GM15510 (cell line): ENCODE results near the gene UBE2R2.

Source experiments
- POLR2A ChIP-seq: IDR thresholded peaks from 3 replicates; pipeline ENCODE4 v1.6.1; 2011; ENCODE audit warnings: borderline replicate concordance; ENCODE audit not compliant: insufficient read length; ENCODE audit errors: extremely low read depth

UBE2R2 gene

DNA sequence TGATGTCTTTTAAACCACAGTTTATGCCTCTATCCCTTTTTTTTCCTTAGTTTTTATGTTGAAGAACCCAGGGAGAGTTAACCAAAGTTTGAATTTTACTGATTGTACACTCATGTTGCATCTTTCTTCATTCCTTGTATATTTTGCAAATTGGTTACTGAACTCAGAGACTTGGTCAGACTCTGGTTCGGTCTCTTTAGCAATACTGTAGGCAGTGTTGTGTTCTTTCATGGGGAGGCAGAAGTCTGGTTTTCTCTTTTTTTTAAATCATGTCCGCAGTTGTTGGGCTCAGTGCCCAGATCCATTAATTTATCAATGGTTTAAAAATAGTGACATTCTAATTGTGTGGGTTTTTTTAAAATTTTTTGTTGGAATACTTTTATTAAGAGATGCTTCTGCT lies 23.4 kb downstream of the UBE2R2 start:
- TF ChIP-seq POLR2A: no peak

DNA sequence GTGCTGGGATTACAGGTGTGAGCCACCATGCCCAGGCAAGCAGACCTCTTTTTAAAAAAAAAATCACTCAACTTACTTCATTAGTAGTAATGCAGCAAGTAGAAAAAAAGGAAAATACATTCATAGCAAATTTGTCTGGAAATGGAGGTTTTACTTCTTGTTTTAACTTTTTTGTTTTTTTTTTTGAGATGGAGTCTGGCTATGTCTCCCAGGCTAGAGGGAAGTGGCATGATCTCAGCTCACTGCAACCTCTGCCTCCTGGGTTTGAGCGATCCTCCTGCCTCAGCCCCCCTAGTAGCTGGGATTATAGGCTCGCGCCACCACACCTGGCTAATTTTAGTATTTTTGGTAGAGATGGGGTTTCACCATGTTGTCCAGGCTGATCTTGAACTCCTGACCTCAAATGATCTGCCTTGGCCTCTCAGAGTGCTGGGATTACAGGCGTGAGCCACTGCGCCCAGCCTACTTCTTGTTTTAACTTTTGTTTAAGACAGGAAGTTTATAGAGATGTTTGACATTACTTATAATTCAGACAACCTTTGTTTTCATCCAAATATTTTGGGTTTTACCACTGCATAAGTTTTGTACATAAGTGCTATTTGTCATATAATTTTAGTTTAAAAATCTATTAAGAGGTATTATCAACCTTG lies 26.5 kb downstream of the UBE2R2 start:
- TF ChIP-seq POLR2A: no peak

DNA sequence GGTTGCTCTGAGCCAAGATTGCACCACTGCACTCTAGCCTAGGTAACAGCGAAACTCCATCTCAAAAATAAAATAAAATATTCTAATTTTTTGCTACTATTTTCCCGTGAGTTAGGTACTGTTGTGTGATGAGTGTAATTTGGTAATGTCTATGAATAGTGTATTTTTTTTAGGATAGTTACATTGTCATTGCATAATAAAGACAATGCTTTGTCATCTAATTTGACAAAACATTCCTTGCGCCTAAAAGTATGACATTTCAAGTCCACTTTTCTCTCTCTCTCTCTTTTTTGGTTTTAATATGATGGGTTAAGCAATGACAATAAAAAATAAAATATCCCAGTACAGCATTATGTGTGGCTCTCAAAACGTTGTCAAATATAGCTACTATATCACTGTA lies 29.3 kb downstream of the UBE2R2 start:
- no peak for TF ChIP-seq POLR2A

DNA sequence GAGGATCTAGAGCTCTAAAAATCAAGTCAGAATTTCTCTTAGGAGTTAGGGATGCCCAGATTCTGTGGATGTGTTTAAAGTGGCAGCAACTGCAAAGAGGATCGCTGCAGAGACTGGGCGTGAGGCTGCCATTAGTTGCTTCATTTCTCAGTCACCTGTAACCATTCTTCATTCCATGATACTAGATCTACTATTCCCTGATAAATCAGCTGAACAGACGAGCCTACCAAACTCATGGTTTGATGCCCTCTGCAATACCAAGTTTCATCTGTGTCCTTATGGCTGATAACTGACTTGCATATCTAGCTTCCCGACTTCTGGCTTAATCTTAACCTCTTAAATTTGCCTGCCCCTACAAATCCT lies 33.3 kb downstream of the UBE2R2 start:
- TF ChIP-seq POLR2A: no peak

DNA sequence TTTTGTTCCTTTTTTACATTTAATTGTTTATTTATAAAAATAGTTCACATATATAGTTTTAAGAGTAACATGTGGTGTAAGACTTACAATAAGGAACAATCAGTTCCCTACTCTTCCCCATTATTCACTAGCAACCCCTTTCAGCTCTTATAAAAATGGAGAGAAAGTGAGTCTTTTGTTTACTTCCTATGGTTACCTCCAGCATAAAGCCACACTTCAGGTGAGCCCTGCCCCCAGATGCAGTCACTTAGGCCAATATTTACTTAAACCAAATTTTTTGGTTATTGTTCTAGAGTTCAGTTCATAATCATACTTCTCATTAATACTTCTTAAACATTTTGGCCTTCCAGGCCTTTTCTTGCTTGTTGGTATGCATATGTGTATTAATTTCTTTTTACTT lies 33.7 kb downstream of the UBE2R2 start:
- no peak for TF ChIP-seq POLR2A

DNA sequence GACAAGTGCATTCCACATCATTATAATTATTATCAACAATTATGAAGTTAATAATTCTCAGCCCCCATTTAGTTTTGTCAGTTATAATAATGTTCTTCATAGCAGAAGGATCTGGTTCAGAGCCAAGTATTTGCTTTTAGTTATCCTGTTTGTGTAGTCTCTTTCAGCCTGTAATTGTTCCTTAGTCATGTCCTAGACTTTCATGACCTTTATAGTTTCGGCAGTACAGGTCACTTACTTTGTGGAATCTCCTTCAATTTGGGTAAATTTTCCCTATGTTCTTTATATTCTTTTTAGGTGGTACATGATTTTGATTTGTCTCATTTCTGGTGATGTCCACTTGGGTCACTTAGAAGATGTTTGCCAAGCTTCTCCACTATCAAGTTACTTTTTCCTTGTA lies 34.3 kb downstream of the UBE2R2 start:
- no peak for TF ChIP-seq POLR2A

DNA sequence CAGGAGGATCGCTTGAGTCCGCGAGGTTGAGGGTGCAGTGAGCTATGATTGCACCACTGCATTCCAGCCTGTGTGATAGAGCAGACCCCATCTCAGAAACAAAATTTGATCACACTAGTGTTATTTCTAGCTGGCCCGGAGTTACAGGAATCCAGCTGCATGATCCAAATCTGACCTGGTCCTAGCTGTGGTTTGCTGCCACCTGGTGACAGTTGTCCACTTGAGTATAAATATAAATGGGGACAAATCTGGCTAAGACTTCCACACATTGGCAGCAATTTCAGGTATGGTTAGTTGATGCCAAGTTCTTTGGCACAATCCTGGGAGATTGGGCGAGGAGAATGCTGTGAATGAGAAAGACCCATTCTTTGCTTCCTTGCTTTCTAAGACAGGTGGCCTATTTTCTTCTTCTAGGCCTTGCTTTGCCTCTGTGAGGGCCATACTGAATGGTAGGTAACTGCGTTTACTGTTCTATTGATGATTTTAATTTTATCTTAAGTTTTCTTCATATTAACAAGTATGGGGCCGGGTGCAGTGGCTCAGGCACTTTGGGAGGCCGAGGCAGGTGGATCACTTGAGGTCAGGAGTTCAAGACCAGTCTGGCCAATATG lies 35.4 kb downstream of the UBE2R2 start:
- TF ChIP-seq POLR2A: no peak

DNA sequence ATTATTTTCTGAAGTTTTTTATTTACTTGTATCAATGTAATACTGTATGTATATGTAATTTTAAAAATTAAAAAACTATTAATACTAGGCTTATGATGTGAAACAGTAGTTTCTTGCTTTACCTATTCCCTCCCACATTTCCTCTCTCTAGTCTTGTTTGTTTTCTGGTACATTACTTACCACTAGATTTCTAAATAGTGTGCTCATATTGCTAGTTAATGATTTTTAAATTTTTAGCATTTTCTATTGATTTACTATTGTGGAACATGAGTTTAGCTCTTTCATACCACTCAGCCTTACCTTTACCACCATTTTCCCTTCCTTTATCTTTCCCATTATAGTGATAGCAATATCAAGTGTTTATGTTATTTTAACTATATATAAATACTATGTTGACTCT lies 39.3 kb downstream of the UBE2R2 start:
- TF ChIP-seq POLR2A: no peak

DNA sequence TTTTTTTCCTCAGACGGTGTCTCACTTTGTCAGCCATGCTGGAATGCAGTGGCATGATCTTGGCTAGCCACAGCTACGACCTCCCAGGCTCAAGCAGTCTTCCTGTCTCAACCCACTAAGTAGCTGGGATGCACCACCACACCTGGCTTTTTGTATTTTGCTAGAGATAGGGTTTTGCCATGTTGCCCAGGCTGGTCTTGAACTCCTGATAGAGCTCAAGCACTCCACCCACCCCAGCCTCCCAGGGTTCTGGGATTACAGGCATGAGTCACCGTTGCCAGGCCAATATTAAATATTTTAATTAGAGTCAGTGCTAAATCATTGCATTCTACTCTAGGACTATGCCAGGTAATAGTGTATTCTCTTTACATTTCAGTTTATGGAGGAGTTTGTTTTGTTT lies 41.5 kb downstream of the UBE2R2 start:
- TF ChIP-seq POLR2A: no peak

DNA sequence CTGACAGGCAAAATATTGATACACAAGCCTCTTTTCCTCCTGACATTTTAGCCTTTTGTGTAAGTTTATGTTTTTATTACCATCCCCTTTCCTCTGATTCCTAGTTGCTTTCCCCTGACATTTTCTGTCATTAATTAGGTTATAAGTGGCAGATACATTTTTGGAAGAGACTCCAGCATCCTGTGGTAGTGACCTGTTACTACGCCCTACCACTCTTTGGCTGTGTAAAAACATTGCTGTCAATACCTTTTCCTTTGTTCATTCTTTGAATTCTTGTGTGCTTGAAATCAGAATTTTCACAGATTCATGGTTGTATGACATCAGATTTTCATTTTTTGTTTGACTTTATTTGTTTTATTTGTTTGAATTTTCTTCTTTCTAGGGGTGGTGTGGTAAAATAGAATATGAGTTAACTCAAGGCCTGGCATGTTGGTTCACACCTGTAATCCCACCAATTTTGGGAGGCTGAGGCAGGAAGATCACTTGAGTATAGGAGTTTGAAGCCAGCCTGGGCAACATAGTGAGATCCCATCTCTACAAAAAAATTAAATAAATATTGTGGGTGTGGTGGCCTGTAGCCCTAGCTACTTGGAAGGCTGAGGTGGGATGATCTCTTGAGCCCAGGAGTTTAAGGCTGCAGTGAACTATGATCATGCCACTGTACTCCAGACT lies 43.4 kb downstream of the UBE2R2 start:
- TF ChIP-seq POLR2A: no peak

DNA sequence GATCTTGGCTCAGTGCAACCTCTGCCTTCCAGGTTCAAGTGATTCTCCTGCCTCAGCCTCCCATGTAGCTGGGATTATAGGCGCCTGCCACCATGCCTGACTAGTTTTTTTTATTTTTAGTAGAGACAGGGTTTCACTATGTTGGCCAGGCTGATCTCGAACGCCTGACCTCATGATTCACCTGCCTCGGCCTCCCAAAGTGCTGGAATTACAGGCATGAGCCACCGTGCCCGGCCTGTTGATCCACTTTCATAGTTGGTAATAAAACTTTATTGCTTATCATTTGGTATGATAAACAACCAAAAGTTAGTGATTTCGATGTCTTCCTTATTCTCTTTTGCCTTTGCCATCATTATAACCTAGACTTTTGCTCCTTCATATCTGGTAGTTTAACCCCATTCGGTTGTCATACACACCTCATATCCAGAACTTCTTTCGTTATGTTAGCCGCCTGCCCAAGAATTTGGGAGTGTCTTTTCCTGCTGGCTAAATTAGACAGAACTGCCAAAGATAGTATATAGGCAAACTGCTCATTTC lies 45.0 kb downstream of the UBE2R2 start:
- TF ChIP-seq POLR2A: no peak

DNA sequence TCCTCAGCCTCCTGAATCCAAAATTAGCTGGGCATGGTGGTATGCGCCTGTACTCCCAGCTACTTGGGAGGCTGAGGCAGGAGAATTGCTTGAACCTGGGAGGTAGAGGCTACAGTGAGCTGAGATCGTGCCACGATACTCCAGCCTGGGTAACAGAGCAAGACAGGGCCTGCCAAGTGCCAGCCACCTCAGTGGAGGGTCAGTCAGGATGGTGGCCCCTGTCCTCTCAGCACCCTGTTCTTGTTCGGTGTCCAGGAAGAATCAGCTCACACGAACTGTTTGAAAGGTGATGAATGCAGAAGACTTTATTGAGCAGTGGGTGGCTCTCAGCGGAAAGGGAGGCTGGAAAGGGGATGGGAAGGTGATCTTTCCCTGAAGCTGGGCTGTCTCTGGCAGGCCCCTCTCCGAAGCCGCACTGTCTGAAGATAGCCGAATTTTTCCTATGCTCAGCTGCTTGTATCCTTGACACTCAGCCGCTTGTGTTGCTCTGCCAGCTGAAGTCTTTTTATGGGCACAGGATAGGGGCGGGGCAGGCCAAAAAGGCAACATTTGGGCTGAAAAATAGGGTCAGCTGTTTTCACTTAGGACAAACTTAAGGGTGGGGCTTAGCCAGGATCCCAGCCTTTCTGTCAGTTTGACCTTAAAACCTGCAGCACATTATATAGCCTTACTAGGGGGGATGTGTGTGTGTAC lies 50.9 kb downstream of the UBE2R2 start:
- no peak for TF ChIP-seq POLR2A

DNA sequence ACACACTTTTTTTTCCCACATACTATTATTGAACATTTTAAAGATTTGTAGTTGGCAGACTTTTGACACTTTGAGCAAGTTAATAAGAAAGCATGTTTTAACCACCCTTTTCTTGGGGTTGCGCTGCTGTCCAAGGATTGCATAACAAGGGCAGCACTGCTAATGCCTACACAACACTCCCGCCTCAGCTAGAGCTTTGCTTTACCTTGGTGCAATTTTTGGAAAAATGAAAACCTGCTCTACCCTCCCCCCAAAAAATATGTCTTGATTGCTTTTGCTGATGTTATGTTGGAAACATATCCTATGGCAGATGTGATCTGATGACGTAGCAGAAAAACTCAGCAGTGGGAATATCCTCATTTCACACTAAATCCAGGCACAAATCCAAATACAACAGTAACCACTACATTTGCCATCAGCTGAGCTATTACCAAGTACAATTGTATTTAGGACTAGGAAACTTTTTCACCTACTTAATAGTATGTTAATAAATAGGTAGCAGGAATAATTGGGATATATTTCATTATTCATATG lies 51.5 kb downstream of the UBE2R2 start:
- TF ChIP-seq POLR2A: no peak

DNA sequence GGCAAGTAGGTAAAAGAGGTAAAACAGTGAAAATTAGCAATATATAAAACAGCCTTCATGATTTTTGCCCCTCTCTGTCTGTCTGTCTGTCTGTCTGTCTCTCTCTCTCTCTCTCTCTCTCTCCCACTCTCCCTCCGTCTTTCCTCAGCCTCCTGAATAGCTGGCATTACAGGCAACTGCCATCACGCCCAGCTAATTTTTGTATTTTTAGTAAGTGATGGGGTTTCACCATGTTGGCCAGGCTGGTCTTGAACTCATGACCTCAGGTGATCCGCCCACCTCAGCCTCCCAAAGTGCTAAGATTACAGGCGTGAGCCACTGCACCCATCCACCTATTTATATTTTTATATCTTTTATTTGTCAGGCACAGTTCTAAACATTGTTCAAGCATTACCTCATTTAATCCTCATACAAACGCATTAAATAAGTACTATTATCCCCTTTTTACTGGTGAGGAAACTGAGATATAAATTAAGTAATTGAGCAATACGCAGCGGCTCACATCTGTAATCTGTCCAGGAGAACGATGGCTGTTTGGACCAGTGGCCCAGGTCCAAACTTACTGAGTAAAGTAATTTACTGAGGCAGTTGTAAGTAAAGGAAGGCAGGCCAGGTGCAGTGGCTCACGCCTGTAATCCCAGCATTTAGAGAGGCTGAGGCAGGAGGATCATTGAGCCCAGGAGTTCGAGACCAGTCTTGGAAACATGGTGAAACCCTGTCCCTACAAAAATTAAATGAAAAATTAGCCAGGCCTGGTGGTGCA lies 60.9 kb downstream of the UBE2R2 start:
- TF ChIP-seq POLR2A: no peak
